Head of caudate nucleus (tissue), 42 donors: Measurements from ENCODE around the gene NFKBIB.
"Not testable (repeated sequence)": the region's sequence is repeated elsewhere in the genome, so short reads cannot be mapped to it uniquely, and the experiment has no call there.

Experiments used
- DNase-seq, 42 donors: peaks; one replicate each; pipeline versions ENCODE4 v3.0.0 to v3.0.0-alpha.2; 2020 to 2021; ENCODE audit warnings: mixed read lengths in 7 of 42
- intact Hi-C: fragments of 100-400 bp; cut with DNase I; formaldehyde crosslinking; loops from one replicate; pipeline ENCODE4 v1.15.0; 2022

NFKBIB gene

DNA sequence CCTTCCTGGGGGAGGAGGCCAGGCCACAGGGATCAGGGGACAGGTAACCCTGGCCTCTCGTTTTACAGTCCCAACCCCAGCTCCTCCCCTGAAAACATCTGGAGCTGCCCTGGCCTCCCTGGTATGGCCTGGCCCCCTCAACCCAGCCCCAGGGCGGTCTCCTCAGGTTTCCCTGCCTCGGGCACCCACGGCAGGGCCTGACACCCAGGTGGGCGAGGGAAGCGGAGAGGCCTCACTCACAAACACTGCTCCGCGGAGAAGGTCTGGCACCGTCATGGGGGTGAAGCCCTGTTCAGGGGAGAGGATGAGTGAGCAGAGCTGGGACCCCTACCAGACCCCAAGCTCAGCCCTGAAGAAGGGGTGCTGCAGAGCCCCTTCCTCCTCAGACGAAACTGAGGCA is 18.8 kb downstream of the NFKBIB start:
- DNase-seq = no peak
- intact Hi-C loops = no loop called here

DNA sequence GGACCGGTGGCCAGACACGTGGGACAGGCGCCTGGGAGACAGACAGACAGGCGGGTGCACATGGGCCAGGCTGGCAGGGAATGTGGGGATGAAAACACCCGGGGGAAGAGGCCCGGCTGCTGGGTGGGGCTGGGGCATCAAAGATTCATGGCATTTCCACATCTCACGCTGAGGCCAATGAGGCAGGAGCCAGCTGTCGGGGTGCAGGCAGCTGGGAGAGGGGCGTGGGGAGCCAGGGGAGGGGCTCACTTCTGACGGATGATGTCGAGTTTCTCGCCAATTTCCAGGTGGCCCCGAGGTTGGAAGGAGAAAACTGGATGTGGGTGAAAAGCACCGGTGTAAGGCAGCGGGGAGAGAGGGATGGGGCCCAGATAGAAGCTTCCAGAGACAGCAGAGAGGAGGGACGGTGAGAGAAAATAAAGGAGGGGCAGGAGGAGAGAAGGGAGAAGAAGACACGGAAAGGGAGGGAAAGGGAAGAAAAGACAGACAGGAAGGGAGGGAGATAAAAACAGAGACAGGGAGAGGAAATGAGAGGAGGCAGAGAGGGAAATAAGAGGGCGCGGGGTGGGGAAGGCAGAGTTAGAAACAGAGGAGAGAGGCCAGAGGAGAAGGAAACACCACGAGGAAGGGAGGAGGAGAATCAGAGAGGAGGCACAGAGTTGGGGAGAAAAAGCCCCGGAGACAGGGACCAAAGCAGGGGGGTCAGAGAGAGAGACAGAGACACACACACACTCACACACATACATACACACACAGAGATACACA is 20.2 kb downstream of the NFKBIB start:
- DNase-seq = no peak

DNA sequence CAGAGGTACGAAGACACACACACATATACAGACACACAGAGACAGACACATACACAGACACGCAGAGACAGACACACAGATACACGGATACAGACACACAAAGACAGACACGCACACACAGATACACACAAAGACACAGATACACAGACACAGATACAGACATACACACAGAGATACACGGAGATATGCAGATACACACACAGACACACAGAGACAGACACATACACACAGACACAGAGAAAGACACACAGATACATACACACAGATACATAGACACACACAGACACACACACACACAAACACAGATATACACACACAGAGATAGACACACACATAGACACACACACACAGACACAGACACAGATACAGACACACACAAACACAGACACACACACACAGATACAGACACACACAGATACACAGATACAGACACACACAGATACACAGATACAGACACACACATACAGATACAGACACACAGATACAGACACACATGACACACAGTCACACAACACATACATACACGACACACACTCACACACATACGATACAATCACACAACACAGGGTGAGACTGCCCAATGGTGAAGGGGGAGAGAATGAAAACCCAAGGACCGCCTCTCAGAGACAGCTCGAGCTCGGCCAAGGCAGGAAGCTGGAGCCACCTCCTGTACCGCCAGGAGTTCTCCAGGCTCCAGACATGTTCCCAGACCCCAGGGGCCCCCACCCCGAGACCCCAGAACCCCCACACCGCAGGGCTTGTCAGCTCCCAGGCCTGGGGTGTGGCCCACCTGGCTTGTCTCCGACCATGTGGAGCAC is 21.0 kb downstream of the NFKBIB start:
- no peak for DNase-seq
- intact Hi-C loops = no loop called here

More for the DNA sequence above, 20.2 kb downstream of the NFKBIB start:
- intact Hi-C loops = no loop called here

DNA sequence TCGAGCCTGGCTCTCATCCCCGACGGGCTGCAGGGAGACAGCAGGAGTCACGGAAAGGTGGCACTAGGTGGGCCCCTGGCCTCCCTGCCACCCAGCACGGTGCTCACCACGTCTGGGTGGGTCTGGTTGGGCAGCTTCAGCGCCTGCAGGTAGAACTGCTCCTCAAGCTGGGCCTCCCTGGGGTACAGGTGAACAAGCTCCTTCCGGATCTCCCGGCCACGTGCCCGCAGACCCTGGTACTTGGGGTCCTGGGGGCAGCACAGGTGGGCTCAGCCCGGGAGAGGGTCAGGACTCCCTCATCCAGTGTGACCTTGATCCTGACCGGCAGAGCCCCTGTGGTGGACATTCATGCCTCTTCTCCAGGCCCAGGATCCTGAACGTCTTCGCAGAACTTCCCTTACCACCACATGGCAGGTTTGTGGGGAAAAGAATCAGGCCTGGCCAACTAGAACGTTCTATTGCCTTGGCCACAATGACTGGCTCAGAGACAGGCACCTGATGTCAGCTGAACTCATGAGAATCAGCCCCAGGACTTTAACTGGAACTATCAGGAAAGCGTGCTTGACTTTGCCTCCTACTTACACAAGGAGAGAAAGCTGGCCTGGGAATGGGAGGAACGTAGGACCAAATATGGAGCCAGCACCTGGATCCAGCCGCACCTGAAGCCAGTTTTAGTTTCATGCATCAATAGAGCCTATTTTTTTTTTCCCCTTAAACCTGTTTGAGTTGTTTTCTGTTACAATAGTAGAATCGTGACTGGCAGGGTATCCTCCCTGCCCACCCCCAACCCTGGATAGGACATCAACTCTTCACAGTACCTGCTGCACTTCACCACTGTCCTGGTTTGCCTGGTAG is 21.9 kb downstream of the NFKBIB start:
- intact Hi-C loops = no loop called here
- DNase-seq = no peak

DNA sequence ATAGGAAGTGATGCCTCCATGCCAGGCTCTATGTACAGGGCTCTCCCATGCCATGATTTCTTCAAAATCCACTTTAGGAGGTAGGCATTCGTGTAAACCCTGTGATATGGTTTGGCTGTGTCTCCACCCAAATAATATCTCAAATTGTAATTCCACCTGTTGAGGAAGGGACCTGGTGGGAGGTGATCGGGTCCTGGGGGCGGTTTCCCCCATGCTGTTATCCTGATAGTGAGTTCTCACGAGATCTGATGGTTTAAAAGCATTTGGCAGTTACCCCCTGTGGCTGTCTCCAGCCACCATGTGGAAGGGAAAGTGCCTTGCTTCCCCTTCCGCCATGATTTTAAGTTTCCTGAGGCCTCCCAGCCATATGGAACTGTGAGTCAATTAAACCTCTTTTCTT is 22.7 kb downstream of the NFKBIB start:
- intact Hi-C loops = no loop called here
- no peak for DNase-seq

DNA sequence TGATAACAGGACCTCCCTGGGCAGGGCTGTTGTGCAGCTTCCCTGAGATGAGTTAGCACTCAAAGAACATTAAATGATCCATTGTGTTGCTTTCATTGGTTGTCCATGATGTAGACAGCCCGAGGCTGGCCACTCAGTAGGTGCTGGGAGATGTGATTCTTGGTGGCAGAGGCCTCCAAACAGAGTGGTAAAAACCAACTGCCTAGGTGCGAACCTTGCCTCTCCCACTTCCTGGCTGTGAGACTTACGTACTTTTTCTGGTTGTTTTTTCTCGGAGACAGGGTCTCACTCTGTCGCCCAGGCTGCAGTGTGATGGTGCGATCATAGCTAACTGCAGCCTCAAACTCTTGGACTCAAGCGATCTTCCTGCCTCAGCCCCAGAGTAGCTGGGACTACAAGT is 24.6 kb downstream of the NFKBIB start:
- intact Hi-C loops = no loop called here
- DNase-seq = no peak

DNA sequence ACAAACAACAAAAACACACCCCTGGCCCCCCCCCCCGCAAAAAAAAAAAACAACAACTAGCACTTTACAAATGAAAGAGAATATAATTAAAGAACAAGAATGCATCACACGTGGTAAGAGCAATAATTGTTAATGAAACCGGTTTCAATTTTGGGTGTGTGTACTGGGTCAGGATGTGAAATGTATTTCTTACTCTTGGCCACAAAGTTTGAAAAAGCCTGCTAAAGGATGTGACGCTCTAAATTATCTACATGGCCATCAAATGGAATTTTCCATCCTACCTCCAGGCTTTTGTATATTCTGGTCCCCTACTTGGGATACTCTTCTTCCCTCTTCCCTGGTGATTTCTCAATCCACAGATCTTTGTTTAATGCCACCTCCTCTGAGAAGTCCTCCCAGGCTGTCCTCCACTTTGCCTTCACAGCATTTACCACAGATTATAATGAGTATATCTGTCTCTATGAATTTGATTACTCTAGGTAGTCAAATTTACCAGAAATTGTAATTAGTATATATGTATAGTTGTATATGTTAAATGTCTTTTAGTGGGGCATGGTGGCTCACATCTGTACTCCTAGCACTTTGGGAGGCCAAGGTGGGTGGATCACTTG is 28.7 kb downstream of the NFKBIB start:
- no peak for DNase-seq
- intact Hi-C loops = no loop called here

DNA sequence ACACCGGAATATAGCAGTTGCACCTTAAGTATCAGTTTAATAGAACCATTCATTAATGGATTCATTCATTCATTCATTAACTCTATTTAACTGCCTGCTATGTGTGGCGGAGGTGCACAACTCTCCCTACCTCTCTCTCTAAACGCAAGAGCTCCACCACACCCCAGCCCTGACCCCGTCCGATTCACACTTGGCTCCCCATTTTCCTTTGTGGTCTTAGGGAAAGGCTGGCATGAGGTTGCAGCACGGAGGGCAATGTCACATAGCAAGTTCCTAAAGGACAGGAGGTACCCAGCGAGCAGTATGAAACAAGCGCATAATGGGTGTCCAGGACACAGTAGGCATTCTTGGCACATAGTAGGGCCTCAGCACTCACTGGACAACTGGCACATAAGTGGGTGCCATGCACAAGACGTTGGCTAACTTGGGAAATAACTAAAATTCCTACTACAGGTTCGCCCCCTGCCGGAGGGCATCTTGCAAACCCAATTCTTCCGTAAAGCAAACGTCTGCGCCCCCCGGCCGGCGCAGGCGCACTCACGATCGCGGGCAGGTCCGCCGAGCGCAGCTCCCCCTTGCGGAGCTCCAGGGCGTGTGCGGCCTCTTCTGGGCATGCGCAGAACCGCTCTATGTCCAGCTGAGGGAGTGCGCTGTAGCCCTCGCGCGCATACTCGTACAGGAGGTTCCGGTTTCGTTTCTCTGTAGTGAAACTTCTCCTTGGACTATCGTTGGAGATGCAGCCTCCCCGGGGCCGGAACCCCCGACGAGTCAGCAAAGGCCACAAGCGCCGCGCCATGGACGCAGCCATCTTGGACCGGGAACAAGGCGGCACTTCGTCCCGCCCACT is 30.4 kb downstream of the NFKBIB start, which contains the start of gene SARS2:
TSS of gene SARS2 (minus strand) at position 835 of the 847 bp plus-strand sequence. CDS start at position 808, 27 bp downstream.
- DNase-seq = peak; percentile 83 to 96 (median 92)
- intact Hi-C loops = loop anchor here (10.0 kb wide), 1 partner anchor 285 kb away; the partner anchor contains the start of gene ACTN4

DNA sequence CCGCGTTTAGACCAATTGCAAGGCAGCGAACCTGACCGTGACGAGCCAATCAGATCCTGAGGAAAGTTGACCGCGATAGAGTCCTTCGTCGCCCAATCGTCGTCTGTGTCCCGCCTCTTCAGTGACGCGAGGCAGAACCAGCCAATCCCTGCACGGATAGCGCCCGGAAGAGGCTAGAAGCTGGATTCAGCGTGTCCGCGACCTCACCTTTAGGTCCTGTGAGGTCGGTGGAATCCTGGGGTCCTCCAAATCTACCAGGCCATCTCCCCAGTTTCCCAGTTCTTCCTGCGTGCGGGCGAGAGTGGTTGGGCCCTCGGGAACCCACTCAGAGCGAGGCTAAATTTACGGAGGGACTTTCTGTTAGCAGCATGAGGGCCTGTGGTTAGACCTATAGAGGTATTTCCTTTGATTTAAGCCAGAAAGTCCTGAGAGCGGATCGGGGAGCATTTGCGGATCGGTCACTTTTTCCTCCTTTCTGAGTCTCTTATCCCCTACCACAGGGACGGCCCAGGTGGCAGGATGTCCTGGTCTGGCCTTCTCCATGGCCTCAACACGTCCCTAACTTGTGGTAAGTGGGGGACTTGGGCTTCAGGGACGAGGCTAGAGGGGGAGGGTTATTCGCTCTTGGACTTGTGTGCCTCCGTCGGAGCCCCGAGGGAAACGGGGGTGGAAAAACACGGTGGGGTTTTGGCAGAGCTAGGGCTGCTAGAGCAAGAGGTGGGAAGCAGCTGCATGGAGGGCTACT is 31.2 kb downstream of the NFKBIB start, which contains the start of gene MRPS12:
TSS of gene MRPS12 (plus strand) at position 169 of the 745 bp plus-strand sequence. CDS start at position 520, 351 bp downstream.
- intact Hi-C loops = loop anchor here (10.0 kb wide), 1 partner anchor 286 kb away; the partner anchor contains the start of gene ACTN4
- DNase-seq = peak; percentile 96 to 100 (median 99)

DNA sequence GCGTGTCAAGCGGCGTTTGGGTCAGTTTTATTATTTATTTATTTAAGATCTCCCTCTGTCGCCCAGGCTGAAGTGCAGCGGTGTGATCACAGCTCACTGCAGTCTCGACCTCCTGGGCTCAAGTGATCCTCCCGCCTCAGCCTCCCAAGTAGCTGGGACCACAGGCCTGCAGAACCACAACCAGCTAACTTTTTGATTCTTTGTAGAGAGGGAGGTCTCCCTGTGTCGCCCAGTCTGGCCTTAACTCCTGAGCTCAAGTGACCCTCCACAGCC is 31.7 kb downstream of the NFKBIB start:
- DNase-seq = no peak
- intact Hi-C loops = loop anchor here (10.0 kb wide), 1 partner anchor 287 kb away; the partner anchor contains the start of gene ACTN4

DNA sequence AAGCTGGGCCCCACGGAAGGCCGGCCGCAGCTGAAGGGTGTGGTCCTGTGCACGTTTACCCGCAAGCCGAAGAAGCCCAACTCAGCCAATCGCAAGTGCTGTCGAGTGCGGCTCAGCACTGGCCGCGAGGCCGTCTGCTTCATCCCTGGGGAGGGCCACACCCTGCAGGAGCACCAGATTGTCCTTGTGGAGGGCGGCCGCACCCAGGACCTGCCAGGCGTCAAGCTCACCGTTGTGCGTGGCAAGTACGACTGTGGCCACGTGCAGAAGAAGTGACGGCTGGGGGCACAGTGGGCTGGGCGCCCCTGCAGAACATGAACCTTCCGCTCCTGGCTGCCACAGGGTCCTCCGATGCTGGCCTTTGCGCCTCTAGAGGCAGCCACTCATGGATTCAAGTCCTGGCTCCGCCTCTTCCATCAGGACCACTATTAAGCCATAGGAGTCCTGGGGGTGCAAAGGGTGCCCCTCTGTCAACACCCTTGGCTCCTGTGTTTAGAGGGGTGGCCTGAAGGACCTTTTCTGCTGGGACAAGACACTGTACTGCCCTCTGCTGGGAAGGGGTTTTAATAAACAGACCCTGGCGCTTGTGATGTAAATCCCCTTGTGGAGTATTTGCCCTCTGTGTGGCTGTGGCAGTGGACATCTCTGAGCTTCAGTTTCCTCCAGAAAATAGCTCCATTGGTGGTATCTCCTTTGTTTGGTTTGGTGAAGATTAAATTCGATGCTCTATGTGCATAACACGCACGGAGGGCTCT is 32.8 kb downstream of the NFKBIB start:
- DNase-seq = peak in 2 of 42 donors; percentile 23 to 26
- intact Hi-C loops = loop anchor here (10.0 kb wide), 1 partner anchor 288 kb away; the partner anchor contains the start of gene ACTN4

DNA sequence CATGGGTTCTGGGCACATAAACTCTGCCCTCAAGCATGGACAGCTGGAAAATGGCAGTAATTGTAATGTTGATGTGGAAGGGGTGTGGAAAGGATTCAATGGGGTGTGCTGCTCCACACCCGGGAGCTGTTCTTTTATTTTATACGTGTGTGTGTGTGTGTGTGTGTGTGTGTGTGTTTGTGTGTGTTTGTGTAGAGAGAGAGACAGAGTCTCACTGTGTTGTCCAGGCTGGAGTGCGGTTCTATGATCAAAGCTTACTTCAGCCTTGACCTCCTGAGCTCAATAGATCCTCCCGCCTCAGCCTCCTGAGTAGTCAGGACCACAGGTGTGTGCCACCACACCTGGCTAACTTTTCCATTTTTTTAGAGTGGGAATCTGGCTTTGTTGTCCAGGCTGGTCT is 33.8 kb downstream of the NFKBIB start:
- no peak for DNase-seq
- intact Hi-C loops = loop anchor here (10.0 kb wide), 1 partner anchor 289 kb away; the partner anchor contains the start of gene ACTN4

DNA sequence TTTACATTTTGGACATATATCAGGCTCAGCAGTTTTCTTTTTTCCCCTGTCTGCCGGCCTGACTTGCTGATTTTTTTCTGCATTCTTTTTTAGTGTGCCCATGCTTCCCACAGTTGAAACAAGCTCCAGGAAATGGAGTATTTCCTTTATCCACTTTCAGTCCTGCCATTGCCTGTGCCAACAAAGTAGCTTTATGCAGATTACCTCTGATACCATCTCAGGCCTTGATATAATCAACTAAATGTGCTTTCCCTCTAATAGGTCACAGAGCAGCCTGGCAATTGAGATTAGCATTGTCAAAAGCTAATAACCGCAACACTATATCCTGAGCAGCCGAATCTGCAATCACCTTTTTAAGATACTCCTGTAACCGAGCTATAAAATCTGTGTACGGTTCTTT is 40.2 kb downstream of the NFKBIB start:
- intact Hi-C loops = loop anchor here (10.0 kb wide), 1 partner anchor 295 kb away; the partner anchor contains the start of gene ACTN4
- no peak for DNase-seq

DNA sequence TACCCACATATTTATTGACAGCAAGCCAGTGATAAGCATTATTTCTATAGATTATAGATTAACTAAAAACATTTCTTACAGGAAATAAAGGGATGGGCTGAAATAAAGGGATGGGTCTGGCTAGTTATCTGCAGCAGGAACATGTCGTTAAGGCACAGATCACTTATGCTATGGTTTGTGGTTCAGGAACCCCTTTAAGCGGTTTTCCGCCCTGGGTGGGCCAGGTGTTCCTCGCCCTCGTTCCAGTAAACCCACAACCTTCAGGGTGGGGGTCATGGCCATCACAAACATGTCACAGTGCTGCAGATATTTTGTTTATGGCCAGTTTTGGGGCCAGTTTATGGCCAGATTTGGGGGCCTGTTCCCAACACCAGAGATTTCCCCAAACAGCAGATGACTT is 41.7 kb downstream of the NFKBIB start:
- intact Hi-C loops, DNase-seq: not testable (repeated sequence)

DNA sequence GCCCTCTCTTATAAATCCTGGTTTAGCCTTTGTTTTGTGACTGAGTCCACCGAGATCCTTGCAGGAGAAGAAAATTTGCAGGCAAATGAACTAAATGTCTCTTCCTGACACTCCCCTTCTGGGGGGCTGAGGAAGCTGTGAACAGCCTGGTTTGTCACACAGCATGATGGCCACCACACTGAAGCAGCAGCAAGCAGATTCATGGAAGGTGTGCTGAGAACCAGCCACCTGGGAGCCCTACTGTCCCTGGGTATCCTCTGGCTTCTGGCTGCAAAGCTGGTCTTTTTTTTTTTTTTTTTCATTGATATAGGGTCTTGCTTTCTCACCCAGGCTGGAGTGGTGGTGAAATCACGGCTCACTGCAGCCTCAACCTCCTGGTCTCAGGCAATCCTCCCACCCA is 42.2 kb downstream of the NFKBIB start:
- intact Hi-C loops = no loop called here
- no peak for DNase-seq

DNA sequence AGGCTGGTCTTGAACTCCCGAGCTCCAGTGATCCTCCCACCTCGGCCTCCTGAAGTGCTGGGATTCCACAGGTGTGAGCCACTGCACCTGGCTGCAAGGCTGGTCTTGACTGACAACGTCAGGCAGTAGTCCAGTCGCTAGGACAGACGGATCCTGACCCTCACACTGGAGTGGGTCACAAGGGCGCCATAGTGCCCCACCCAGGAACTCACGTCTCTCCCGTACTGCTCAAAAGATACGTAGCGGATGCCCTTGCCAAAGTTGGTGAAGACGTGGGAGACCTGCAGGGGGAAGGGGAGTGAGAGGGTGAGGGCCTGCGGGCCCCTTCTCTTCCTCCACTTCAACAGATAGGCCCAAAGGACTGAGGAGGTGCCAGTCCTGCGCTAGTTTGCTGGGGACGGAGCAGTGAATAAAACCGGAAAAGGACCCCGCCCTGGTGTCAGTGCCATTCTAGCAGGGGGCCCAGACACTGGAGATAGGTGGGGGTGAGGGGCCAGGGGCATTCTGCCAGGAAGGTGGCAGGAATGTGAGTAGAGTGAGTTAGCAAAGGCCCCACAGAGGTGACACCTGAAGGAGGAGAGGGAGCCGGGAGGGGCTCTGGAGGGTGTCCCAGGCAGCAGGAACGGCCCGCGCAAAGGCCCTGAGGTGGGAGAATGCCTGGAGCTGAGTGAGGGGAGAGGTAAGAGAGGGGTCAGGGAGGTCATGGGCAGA is 42.9 kb downstream of the NFKBIB start:
- DNase-seq = no peak
- intact Hi-C loops = no loop called here
